Thyroid gland (tissue), 4 donors: ENCODE data around the gene FGR. TPM values are rescaled to one million over a fixed set of nuclear protein-coding genes. Genes with fewer than 3 reads are reported as not detected.
A peak's percentile ranks its signal among the peaks of the same experiment; 100 is the strongest.

Experiments
- DNase-seq, 2 donors: peaks; one replicate each; pipeline ENCODE4 v3.0.0-alpha.2; 2019
- H3K27ac ChIP-seq, 3 donors: fragments of 200-600 bp; sonication (generic); 1 replicate in 2 of 3; 2 replicates in 1 of 3; pipeline ENCODE4 v1.5.1; 2016 to 2019; ENCODE audit warnings: mild to moderate bottlenecking in 1 of 3, moderate library complexity in 1 of 3
- H3K27me3 ChIP-seq: fragments of 200-600 bp; sonication (generic); one replicate; pipeline ENCODE4 v1.5.1; 2019
- H3K36me3 ChIP-seq, 2 donors: fragments of 200-600 bp; sonication (generic); one replicate each; pipeline ENCODE4 v1.5.1; 2016 to 2019
- H3K4me1 ChIP-seq, 2 donors: fragments of 200-600 bp; sonication (generic); one replicate each; pipeline ENCODE4 v1.5.1; 2017 to 2019
- H3K4me3 ChIP-seq, 3 donors: fragments of 200-600 bp; sonication (generic); replicated peaks in 1 of 3; 1 replicate in 2 of 3; 2 replicates in 1 of 3; pipeline ENCODE4 v1.5.1; 2016; ENCODE audit warnings: mild to moderate bottlenecking in 1 of 3
- H3K9me3 ChIP-seq: fragments of 200-600 bp; sonication (generic); one replicate; pipeline ENCODE4 v1.5.1; 2017
- POLR2A ChIP-seq, 2 donors: fragments of 450-650 bp; IDR thresholded peaks; one replicate each; pipeline ENCODE4 v1.6.1; 2017; ENCODE audit warnings: antibody characterized with exemption in 2 of 2, mild to moderate bottlenecking in 2 of 2, moderate library complexity in 1 of 2
- WGBS, 2 donors: methylation state at CpG; one replicate each; pipeline ENCODE4 v1.1.5; 2017; 5-methylcytosine and 5-hydroxymethylcytosine counted together
- intact Hi-C: fragments of 100-400 bp; cut with DNase I; formaldehyde crosslinking; loops from one replicate; pipeline ENCODE4 v1.15.1; 2023
- total RNA-seq, 4 donors: library from RNA; depleted of rRNA; stranded (reverse); fragments of >200 nt; gene quantifications; one replicate each; pipeline ENCODE4 v1.2.3, GENCODE V29; 2016
- TF ChIP-seq, protein P1 (sequence below), 6 experiments: fragments of 200-600 bp in 3 of 6; fragments of 450-650 bp in 3 of 6; sonication (generic) in 3 of 6; IDR thresholded peaks; one replicate each; pipeline ENCODE4 v1.5.1; 2016 to 2019; ENCODE audit warnings: antibody characterized with exemption in 6 of 6, mild to moderate bottlenecking in 2 of 6, inconsistent platforms in 1 of 6, moderate library complexity in 1 of 6

Gene FGR
- total RNA-seq, 4 donors from 2014 or later = 4.6 to 7.1 (median 6.4) TPM

DNA sequence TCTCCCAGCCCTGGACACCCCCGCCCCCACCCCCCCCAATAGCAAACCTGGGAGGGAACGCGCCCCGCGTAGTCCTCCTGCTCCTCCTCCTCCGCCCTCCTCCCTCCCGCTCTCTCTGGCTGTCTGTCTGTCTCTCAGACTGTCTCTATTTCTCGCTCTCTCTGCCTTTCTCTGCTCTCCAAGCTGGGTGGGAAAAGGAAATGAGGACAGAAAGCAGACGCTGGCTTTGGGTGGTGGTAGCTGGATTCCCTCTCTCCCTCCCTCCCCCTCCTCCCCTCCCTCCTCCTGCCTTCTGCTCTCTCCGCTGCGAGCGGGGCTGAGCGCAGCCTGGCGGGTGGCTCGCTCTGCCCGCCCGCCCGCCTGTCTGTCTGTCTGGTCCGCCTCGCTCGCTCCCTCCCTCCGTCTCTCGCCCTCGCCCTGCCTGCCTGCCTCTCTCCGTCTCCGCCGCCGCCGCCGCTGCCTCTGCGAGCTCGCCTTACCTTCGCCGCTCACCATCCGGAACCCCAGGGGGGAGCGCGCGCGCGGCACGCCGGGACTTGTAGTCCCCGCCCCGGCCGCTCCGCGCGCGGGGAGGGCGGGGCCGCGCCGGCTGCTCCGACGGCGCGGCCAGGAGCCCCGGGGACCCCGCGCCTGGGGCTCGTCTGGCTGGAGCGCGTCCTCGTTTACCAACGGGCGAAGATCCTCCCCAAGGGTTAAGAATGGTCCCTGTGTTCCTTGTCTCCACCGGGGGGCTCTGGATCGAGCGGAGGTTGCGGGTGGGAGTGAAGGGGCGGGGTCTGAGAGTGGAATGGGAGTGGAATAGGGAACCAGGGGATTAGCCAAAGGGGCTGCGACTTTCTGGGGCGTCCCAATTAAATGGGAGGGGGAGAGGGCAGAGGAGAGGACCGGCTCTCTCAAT, 31.1 kb downstream of the FGR start, which contains the start of gene AHDC1:
Gene AHDC1, minus strand, starts transcription at position 464 of the 898 bp plus-strand sequence. CDS start 52,029 bp downstream, outside the sequence.
- Histone ChIP-seq H3K9me3 (no peaks in the 10 kb centered on the region), H3K27ac (peak within 1 kb of the TSS; percentile 96 to 98 (median 97)), H3K27me3 (no peaks in the 10 kb centered on the region), H3K4me3 (peak within 1 kb of the TSS; percentile 72 to 95 (median 88)), H3K4me1 (peaks cover 39 to 45% of the 10 kb centered on the region in 2 donors), H3K36me3 (no peaks in the 10 kb centered on the region)
- intact Hi-C loops = no loop called here
- DNase-seq = peak; percentile 95 to 97
- WGBS, 2 donors = 1 to 2% methylated on average over 21 to 28 of the region's 74 CpGs
- TF ChIP-seq, protein P1, sequence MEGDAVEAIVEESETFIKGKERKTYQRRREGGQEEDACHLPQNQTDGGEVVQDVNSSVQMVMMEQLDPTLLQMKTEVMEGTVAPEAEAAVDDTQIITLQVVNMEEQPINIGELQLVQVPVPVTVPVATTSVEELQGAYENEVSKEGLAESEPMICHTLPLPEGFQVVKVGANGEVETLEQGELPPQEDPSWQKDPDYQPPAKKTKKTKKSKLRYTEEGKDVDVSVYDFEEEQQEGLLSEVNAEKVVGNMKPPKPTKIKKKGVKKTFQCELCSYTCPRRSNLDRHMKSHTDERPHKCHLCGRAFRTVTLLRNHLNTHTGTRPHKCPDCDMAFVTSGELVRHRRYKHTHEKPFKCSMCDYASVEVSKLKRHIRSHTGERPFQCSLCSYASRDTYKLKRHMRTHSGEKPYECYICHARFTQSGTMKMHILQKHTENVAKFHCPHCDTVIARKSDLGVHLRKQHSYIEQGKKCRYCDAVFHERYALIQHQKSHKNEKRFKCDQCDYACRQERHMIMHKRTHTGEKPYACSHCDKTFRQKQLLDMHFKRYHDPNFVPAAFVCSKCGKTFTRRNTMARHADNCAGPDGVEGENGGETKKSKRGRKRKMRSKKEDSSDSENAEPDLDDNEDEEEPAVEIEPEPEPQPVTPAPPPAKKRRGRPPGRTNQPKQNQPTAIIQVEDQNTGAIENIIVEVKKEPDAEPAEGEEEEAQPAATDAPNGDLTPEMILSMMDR (IDR thresholded peaks at IDR 0.05) = peak in 3 of 6 experiments; percentile 8 to 34 (median 14)
- peak; percentile 75 to 96 for TF ChIP-seq POLR2A (IDR thresholded peaks at IDR 0.05)

DNA sequence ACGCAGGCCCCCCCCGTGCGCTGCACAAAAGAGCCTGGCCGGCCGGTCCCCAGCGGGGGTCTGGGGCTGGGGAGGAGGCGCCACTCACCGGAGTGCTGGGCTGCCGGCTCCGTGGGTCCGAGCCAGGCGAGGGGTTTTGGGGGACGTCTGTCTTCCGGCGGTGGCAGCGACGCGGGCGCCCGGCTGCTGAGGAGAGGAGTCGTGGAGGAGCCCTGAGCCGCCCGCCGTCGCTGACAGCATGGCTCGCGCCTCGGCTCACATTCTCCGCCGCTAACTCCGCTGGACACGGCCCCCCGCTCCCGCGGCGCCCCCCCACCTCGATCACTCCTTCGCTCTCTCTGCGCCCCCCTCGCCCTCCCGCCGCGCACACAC, 31.7 kb downstream of the FGR start:
- peaks cover 45 to 51% of the 10 kb centered on the region in 2 donors for H3K4me1 ChIP-seq
- no peaks in the 10 kb centered on the region for H3K27me3 ChIP-seq
- H3K27ac ChIP-seq = peak overlapping the region; percentile 96 to 98 (median 97)
- TF ChIP-seq, protein P1 (IDR thresholded peaks at IDR 0.05) = no peak
- TF ChIP-seq POLR2A (IDR thresholded peaks at IDR 0.05) = no peak
- H3K4me3 ChIP-seq = peak overlapping the region; percentile 72 to 95 (median 88)
- H3K9me3 ChIP-seq = no peaks in the 10 kb centered on the region
- intact Hi-C loops = no loop called here
- 0% methylated on average over 3 to 13 of the region's 43 CpGs for WGBS, 2 donors
- no peaks in the 10 kb centered on the region for H3K36me3 ChIP-seq
- no peak for DNase-seq

DNA sequence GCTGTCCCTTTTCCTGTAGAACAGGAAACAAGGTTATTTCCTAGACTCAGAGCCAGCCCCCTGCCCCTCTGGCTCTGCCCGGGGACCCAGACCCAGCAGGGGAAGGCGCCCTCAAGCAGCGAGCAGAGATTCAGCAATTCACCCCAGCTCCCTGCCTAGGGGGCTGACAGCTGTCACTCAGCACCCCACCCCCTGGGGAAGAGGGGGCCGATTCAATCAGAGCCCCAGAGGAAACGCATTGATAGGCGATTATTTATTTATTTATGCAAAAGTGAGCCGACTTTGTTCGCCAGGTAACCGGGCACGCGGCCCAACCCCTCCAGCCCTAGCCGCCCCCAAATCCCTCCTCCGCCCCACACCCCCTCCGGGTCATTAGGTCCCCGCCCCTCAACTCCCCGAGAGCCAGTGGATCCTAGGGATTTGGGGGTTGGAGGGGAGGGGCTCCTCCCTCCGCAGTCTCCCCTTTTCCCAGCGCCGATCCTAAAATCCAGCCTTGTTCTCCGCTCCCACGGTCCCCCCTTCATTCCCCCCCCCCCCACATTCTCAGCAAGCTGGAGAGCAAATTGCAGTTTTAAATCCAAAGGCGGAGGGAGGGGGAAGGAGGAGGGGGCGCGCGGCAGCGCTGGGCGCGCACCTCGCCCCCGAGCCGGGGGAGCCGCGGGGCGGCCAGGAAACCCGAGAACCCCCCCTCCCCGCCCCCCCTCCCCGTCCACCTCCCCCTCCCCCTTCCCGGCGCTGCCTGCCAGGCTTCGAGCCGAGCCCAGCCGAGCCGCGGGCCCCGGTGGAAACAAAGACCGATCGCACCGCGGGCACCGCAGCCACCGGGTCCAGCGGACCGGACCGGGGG, 32.3 kb downstream of the FGR start:
- peaks cover 51 to 57% of the 10 kb centered on the region in 2 donors for H3K4me1 ChIP-seq
- TF ChIP-seq POLR2A (IDR thresholded peaks at IDR 0.05) = peak in 1 of 2 donors; percentile 3
- TF ChIP-seq, protein P1 (IDR thresholded peaks at IDR 0.05) = no peak
- intact Hi-C loops = no loop called here
- H3K27ac ChIP-seq = peak overlapping the region; percentile 96 to 98 (median 97)
- H3K27me3 ChIP-seq = no peaks in the 10 kb centered on the region
- no peaks in the 10 kb centered on the region for H3K36me3 ChIP-seq
- H3K4me3 ChIP-seq = peak overlapping the region; percentile 72 to 95 (median 88)
- WGBS, 2 donors = 0 to 1% methylated on average over 15 to 23 of the region's 54 CpGs
- no peaks in the 10 kb centered on the region for H3K9me3 ChIP-seq
- DNase-seq = peak; percentile 71 to 74

DNA sequence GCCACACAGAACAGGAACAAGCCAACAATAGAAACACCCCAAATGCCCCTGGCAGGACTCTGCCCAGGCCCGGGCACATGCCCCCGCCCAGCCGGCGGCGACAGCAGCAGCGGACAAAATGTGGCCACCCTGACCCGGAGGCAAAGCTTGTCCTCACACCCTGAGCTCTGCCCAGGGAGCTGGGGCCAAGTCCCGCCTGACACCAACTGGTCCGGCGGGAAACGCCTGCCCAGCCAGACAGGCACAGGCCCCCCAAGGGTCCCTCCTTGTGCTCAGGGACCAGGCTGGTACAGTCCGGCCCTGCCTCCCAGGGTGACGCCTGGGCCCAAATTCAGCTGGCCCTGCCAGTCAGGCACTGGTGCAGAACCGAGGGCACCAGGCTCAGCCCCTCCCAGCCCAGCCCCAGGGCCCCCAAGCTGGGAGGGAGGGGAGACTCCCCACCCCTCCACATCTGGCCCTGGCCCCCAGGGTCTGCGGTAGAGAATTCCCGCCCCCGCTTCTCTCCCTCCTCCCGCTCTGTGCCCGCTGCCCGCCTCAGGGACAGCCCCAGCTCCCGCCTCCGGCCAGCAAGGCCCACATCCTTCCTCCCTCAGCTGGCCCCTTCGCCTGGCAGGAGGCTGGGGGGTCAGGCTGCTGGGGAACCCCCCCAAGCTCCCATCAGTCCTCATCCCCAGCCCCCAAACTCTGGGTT, 33.1 kb downstream of the FGR start:
- H3K4me3 ChIP-seq = peak overlapping the region; percentile 31 to 95 (median 63)
- no peaks in the 10 kb centered on the region for H3K9me3 ChIP-seq
- WGBS, 2 donors = 0 to 15% methylated on average over 4 to 5 of the region's 23 CpGs
- H3K4me1 ChIP-seq = peaks cover 59 to 64% of the 10 kb centered on the region in 2 donors
- DNase-seq = peak; percentile 93 to 96
- H3K36me3 ChIP-seq = no peaks in the 10 kb centered on the region
- peak overlapping the region; percentile 96 to 98 (median 97) for H3K27ac ChIP-seq
- intact Hi-C loops = no loop called here
- no peaks in the 10 kb centered on the region for H3K27me3 ChIP-seq
- peak in 1 of 2 donors; percentile 55 for TF ChIP-seq POLR2A (IDR thresholded peaks at IDR 0.05)
- TF ChIP-seq, protein P1 (IDR thresholded peaks at IDR 0.05) = no peak
